Tibial artery (tissue), 4 donors: ENCODE data around the gene SLC9A9.

Source experiments
- DNase-seq, 2 donors: peaks; one replicate each; pipeline ENCODE4 v3.0.0-alpha.2; 2019
- H3K27ac ChIP-seq, 2 donors: fragments of 200-600 bp; sonication (generic) in 1 of 2; 1 replicate in 1 of 2; 2 replicates in 1 of 2; pipeline ENCODE4 v1.5.1; 2018 to 2019; ENCODE audit warnings: mild to moderate bottlenecking in 1 of 2
- H3K27me3 ChIP-seq, 2 donors: fragments of 200-600 bp; sonication (generic) in 1 of 2; one replicate each; pipeline versions ENCODE4 v1.5.1 to v1.6.0; 2016 to 2019
- H3K36me3 ChIP-seq, 3 donors: fragments of 200-600 bp; sonication (generic) in 2 of 3; one replicate each; pipeline ENCODE4 v1.5.1; 2016 to 2019; ENCODE audit warnings: mild to moderate bottlenecking in 2 of 3
- H3K4me1 ChIP-seq, 4 donors: fragments of 200-600 bp; sonication (generic) in 2 of 4; 1 replicate in 3 of 4; 2 replicates in 1 of 4; pipeline ENCODE4 v1.5.1; 2016 to 2019
- H3K4me3 ChIP-seq, 2 donors: fragments of 200-600 bp; sonication (generic) in 1 of 2; 1 replicate in 1 of 2; 2 replicates in 1 of 2; pipeline ENCODE4 v1.5.1; 2018 to 2019; ENCODE audit warnings: mild to moderate bottlenecking in 2 of 2
- H3K9me3 ChIP-seq, 3 donors: fragments of 200-600 bp; sonication (generic) in 1 of 3; one replicate each; pipeline ENCODE4 v1.5.1; 2016 to 2019
- intact Hi-C: fragments of 100-400 bp; cut with DNase I; formaldehyde crosslinking; loops from one replicate; pipeline ENCODE4 v1.15.0; 2023; ENCODE audit warnings: low total_unique reads
- TF ChIP-seq, protein P1 (sequence below), 2 experiments: fragments of 200-600 bp in 1 of 2; fragments of 450-650 bp in 1 of 2; IDR thresholded peaks; one replicate each; pipeline ENCODE4 v1.5.1; 2017 to 2019; ENCODE audit warnings: antibody characterized with exemption in 2 of 2, mild to moderate bottlenecking in 1 of 2, moderate library complexity in 1 of 2

SLC9A9 gene

DNA sequence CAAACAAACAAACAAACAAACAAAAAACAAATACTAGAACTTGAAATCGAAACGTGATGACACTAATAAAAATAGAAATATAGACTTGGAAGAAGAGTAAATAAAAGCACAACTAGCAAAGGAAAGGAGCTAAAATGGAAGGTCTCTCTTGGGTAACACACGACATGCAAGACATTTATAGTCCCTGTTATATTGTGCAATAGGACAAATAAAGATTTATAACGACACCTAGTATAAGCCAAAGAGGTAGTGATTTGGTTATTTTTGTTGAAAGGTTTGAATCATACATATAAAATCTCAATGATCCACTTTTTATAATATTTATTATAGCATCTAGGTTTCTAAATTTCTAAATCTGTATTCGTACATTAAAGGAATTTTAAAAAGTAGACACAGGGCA lies 379.1 kb downstream of the SLC9A9 start:
- Histone ChIP-seq H3K27me3 (no peaks in the 10 kb centered on the region), H3K36me3 (no peaks in the 10 kb centered on the region), H3K9me3 (no peaks in the 10 kb centered on the region), H3K27ac (no peak overlapping the region), H3K4me1 (no peaks in the 10 kb centered on the region), H3K4me3 (no peak overlapping the region)
- intact Hi-C loops: no loop called here
- TF ChIP-seq, protein P1, sequence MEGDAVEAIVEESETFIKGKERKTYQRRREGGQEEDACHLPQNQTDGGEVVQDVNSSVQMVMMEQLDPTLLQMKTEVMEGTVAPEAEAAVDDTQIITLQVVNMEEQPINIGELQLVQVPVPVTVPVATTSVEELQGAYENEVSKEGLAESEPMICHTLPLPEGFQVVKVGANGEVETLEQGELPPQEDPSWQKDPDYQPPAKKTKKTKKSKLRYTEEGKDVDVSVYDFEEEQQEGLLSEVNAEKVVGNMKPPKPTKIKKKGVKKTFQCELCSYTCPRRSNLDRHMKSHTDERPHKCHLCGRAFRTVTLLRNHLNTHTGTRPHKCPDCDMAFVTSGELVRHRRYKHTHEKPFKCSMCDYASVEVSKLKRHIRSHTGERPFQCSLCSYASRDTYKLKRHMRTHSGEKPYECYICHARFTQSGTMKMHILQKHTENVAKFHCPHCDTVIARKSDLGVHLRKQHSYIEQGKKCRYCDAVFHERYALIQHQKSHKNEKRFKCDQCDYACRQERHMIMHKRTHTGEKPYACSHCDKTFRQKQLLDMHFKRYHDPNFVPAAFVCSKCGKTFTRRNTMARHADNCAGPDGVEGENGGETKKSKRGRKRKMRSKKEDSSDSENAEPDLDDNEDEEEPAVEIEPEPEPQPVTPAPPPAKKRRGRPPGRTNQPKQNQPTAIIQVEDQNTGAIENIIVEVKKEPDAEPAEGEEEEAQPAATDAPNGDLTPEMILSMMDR (IDR thresholded peaks at IDR 0.05): no peak
- no peak for DNase-seq

DNA sequence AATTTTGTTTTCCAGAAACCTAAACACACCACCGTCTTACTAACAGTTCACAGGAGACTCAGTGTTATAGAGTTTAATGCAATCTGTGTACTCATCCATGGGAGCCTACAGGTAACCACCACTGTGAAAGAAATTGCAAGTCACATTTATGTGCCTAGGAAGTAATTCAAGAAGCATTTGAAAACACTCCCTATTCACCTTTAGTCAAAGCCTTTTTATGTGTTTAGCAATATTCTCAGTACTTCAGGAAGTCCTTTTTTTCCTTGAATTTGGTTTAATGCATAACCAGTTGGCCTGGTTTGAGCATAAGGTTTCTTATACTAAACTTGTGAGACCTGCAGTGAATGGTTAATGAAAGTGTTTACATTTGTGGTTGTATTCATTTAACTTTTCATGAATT lies 382.6 kb downstream of the SLC9A9 start:
- no peak overlapping the region for H3K4me3 ChIP-seq
- DNase-seq: no peak
- no peak overlapping the region for H3K27ac ChIP-seq
- intact Hi-C loops: no loop called here
- no peaks in the 10 kb centered on the region for H3K36me3 ChIP-seq
- TF ChIP-seq, protein P1 (IDR thresholded peaks at IDR 0.05): no peak
- no peaks in the 10 kb centered on the region for H3K9me3 ChIP-seq
- no peaks in the 10 kb centered on the region for H3K27me3 ChIP-seq
- no peaks in the 10 kb centered on the region for H3K4me1 ChIP-seq

DNA sequence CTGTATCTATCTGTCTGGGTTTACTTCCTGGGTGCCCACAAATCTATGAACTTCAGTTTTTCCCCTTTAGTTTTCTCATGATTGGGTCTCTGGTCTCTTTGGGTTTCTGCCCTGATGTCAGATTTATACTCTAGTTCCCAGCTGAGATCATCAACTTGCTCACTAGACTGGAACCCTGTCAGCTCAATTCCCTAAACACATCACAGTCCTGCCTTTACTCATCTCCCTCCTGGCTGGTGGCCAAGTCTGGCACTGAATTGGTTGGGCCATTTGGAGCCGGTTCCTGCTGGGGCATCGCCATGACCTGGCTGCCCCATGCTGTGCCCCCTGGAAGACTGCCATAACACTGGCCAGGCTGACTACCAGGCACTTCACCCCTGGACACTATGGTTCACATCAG lies 383.4 kb downstream of the SLC9A9 start:
- Histone ChIP-seq H3K4me1 (no peaks in the 10 kb centered on the region), H3K9me3 (no peaks in the 10 kb centered on the region), H3K27ac (no peak overlapping the region), H3K4me3 (no peak overlapping the region), H3K27me3 (no peaks in the 10 kb centered on the region), H3K36me3 (no peaks in the 10 kb centered on the region)
- intact Hi-C loops: no loop called here
- TF ChIP-seq, protein P1 (IDR thresholded peaks at IDR 0.05): no peak
- DNase-seq: no peak

DNA sequence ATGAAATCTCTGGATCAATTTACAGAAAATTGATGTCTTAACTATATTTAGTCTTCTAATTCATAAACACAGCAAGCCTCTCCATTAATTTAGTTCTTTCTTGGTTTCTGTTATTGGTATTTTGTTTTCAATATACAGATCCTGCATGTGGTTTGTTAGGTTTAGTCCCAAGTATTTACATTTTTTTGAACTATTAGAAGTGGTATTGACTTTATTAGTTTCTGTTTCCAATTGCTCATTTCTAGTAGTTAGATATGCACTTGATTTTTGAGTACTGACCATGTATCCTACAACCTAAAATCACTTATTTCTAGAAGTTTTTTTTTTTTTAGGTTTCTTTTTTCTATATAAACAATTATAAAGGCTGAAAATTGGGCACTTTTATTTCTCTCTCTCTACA lies 392.8 kb downstream of the SLC9A9 start:
- Histone ChIP-seq H3K4me3 (no peak overlapping the region), H3K27ac (no peak overlapping the region), H3K4me1 (no peaks in the 10 kb centered on the region), H3K36me3 (no peaks in the 10 kb centered on the region), H3K9me3 (no peaks in the 10 kb centered on the region), H3K27me3 (no peaks in the 10 kb centered on the region)
- intact Hi-C loops: no loop called here
- TF ChIP-seq, protein P1 (IDR thresholded peaks at IDR 0.05): no peak
- DNase-seq: no peak

DNA sequence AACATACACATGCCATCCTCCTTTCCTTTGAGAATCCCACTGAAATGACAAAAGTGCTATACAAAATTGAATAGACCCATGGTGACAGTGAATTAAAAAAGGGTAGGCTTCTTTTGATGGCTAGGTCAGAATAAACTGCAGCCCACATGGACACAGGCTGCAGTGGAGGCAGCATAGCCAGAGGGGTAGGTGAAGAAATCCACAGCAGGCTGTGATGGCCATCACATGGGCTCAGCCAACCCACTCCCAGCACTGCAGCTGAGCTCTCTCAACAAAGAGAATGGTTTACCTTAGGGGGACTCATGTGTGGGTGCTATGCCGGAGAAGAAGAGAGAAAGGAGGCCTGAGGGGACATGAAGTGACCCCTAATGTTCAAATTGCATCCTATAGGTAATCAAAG lies 397.6 kb downstream of the SLC9A9 start:
- H3K36me3 ChIP-seq: no peaks in the 10 kb centered on the region
- H3K4me3 ChIP-seq: no peak overlapping the region
- no peak for DNase-seq
- no peaks in the 10 kb centered on the region for H3K4me1 ChIP-seq
- H3K9me3 ChIP-seq: no peaks in the 10 kb centered on the region
- H3K27me3 ChIP-seq: no peaks in the 10 kb centered on the region
- TF ChIP-seq, protein P1 (IDR thresholded peaks at IDR 0.05): no peak
- H3K27ac ChIP-seq: no peak overlapping the region
- intact Hi-C loops: no loop called here

DNA sequence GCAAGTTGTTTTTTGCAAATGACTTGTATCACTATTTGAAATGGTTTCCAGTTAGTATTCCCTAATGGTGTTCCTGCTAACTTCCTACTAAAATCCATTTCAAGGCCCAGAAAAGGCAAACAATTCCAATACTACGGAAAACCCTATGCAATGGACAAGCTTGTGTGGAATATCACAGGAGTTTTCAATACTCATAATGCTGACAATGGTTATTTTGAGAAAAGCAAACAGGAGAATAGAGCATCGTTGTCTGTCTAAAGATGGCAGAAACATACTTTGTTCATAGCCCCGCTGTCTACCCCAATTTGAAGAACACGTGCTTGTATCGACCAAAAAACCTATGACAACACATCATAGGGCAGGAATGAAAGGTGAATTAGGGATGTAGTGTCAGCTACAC lies 400.8 kb downstream of the SLC9A9 start:
- TF ChIP-seq, protein P1 (IDR thresholded peaks at IDR 0.05): no peak
- no peaks in the 10 kb centered on the region for H3K36me3 ChIP-seq
- intact Hi-C loops: no loop called here
- peaks cover 0 to 9% (median 0%) of the 10 kb centered on the region in 4 donors for H3K4me1 ChIP-seq
- no peak for DNase-seq
- H3K27me3 ChIP-seq: no peaks in the 10 kb centered on the region
- H3K4me3 ChIP-seq: no peak overlapping the region
- no peak overlapping the region for H3K27ac ChIP-seq
- no peaks in the 10 kb centered on the region for H3K9me3 ChIP-seq
